ENCODE results near the gene CTDP1. TPM values are rescaled to one million over a fixed set of nuclear protein-coding genes. Genes with fewer than 3 reads are reported as not detected.

The CTDP1 gene
- total and polyA plus RNA-seq, 4 donors, result 18.8 to 30.5 (median 21.7) TPM

DNA sequence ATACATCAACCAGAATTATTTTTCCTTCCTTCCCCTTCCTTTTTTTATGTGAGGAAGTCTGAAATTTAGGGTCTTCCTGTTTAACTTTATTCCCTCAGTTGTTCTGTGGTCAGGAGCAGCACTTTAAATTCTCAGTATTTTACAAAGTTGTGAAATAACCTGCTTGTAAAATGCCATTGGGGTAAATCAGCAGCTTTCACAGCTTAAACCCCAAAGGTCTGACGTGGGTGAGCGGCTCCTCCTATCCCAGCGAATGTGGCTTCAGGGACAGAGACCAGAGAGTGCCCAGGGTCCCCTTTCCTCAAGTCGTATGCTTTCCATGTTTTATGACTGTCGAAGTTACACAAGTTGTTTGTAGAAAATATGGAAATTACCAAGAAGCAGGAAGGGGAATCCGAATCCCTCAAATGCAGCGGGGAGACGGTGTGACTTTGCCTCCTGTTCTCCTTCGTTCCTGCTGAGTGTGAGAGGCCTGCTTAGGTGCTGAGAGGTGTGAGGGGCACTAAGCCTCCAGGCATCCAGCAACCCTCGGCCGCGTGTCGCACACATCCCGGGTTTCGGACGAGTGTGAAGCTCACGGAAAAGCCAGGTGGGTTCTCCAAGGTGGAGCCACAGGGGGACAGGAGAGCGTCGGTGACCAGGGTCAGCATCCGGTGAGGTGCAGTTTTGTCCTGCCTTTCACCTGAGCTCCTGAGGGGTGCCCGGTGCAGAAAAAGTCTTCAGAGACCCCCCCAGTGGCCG, 107.4 kb downstream of the CTDP1 start:
- ATAC-seq (ENCODE audit: insufficient read depth, low FRiP score), result no peak
- H3K4me3 ChIP-seq, result no peak overlapping the region
- peaks cover 0 to 3% (median 0%) of the 10 kb centered on the region in 4 donors for H3K9me3 ChIP-seq (ENCODE audit: control insufficient read depth in 4 of 4, insufficient read depth in 3 of 4, low read length in 3 of 4)
- DNase-seq, result no peak
- peaks cover 0 to 8% (median under 1%) of the 10 kb centered on the region in 5 donors for H3K4me1 ChIP-seq (ENCODE audit: control insufficient read depth in 5 of 5, insufficient read depth in 5 of 5, low read length in 5 of 5)
- WGBS, 2 donors, result 73 to 80% methylated on average over 22 of the region's 22 CpGs
- TF ChIP-seq, protein P1, sequence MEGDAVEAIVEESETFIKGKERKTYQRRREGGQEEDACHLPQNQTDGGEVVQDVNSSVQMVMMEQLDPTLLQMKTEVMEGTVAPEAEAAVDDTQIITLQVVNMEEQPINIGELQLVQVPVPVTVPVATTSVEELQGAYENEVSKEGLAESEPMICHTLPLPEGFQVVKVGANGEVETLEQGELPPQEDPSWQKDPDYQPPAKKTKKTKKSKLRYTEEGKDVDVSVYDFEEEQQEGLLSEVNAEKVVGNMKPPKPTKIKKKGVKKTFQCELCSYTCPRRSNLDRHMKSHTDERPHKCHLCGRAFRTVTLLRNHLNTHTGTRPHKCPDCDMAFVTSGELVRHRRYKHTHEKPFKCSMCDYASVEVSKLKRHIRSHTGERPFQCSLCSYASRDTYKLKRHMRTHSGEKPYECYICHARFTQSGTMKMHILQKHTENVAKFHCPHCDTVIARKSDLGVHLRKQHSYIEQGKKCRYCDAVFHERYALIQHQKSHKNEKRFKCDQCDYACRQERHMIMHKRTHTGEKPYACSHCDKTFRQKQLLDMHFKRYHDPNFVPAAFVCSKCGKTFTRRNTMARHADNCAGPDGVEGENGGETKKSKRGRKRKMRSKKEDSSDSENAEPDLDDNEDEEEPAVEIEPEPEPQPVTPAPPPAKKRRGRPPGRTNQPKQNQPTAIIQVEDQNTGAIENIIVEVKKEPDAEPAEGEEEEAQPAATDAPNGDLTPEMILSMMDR (IDR thresholded peaks at IDR 0.05; ENCODE audit: control extremely low read depth, extremely low read depth), result no peak
- no peak overlapping the region for H3K27ac ChIP-seq (ENCODE audit: low read depth in 1 of 2, low read length in 1 of 2)
- no peak overlapping the region for H3K9ac ChIP-seq (ENCODE audit: insufficient read depth in 1 of 2, low read length in 2 of 2)
- H3K36me3 ChIP-seq (ENCODE audit: control insufficient read depth in 4 of 4, insufficient read depth in 4 of 4, low read length in 4 of 4), result no peaks in the 10 kb centered on the region
- H3K27me3 ChIP-seq (ENCODE audit: control insufficient read depth in 3 of 3, insufficient read depth in 3 of 3, low read length in 2 of 3), result peaks cover 3 to 76% (median 34%) of the 10 kb centered on the region in 3 donors

DNA sequence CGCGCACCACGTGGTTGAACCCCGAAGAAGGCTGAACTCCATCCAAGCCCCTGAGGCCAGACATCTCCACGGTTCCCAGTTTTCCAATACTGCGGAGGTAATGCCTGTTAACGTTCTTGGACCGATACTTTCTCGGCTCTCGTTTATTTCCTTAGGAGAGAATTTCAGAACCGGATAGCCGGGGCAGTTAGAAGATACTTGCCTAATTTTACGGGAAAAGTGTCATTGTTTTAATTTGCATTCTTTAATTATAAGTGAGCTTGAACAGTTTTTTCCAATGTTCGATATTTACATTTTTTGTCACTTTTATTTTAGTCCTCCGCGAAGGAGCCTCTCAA, 107.9 kb downstream of the CTDP1 start:
- Histone ChIP-seq H3K9me3 (ENCODE audit: control insufficient read depth in 4 of 4, insufficient read depth in 3 of 4, low read length in 3 of 4) (peaks cover 0 to 3% (median 0%) of the 10 kb centered on the region in 4 donors), H3K27me3 (ENCODE audit: control insufficient read depth in 3 of 3, insufficient read depth in 3 of 3, low read length in 2 of 3) (peaks cover 3 to 80% (median 34%) of the 10 kb centered on the region in 3 donors), H3K36me3 (ENCODE audit: control insufficient read depth in 4 of 4, insufficient read depth in 4 of 4, low read length in 4 of 4) (no peaks in the 10 kb centered on the region), H3K4me1 (ENCODE audit: control insufficient read depth in 5 of 5, insufficient read depth in 5 of 5, low read length in 5 of 5) (peaks cover 0 to 12% (median 3%) of the 10 kb centered on the region in 5 donors), H3K27ac (ENCODE audit: low read depth in 1 of 2, low read length in 1 of 2) (no peak overlapping the region), H3K4me3 (no peak overlapping the region), H3K9ac (ENCODE audit: insufficient read depth in 1 of 2, low read length in 2 of 2) (no peak overlapping the region)
- DNase-seq (no peak), ATAC-seq (ENCODE audit: insufficient read depth, low FRiP score) (no peak)
- TF ChIP-seq, protein P1 (IDR thresholded peaks at IDR 0.05; ENCODE audit: control extremely low read depth, extremely low read depth), result no peak
- WGBS, 2 donors, result 79 to 86% methylated on average over 16 of the region's 16 CpGs

- Histone ChIP-seq H3K36me3 (ENCODE audit: control insufficient read depth in 4 of 4, insufficient read depth in 4 of 4, low read length in 4 of 4) (no peaks in the 10 kb centered on the region), H3K27me3 (ENCODE audit: control insufficient read depth in 3 of 3, insufficient read depth in 3 of 3, low read length in 2 of 3) (peaks cover 3 to 85% (median 34%) of the 10 kb centered on the region in 3 donors), H3K27ac (ENCODE audit: low read depth in 1 of 2, low read length in 1 of 2) (no peak overlapping the region), H3K9me3 (ENCODE audit: control insufficient read depth in 4 of 4, insufficient read depth in 3 of 4, low read length in 3 of 4) (peaks cover 0 to 3% (median 0%) of the 10 kb centered on the region in 4 donors), H3K9ac (ENCODE audit: insufficient read depth in 1 of 2, low read length in 2 of 2) (no peak overlapping the region), H3K4me1 (ENCODE audit: control insufficient read depth in 5 of 5, insufficient read depth in 5 of 5, low read length in 5 of 5) (peaks cover 0 to 12% (median 3%) of the 10 kb centered on the region in 5 donors), H3K4me3 (no peak overlapping the region)
- TF ChIP-seq, protein P1 (IDR thresholded peaks at IDR 0.05; ENCODE audit: control extremely low read depth, extremely low read depth), result no peak
- WGBS, 2 donors, result 6% methylated on average over 75 to 106 of the region's 106 CpGs
- DNase-seq (no peak), ATAC-seq (ENCODE audit: insufficient read depth, low FRiP score) (no peak)
Measured at GRCh38 chr18:79787865-79788733, 108.5 kb downstream of the CTDP1 start.

Measured in lung (tissue), 12 donors.